HepG2 (cell line): Measurements from ENCODE around the gene ANKRD11. TPM values are rescaled to one million over a fixed set of nuclear protein-coding genes. Genes with fewer than 3 reads are reported as not detected.
A peak's percentile ranks its signal among the peaks of the same experiment; 100 is the strongest.

Source experiments
- ATAC-seq: fragments of 200-7000 bp; cut with Tn5 transposase; 3 replicates; pipeline ENCODE4 v1.9.1; 2020; ENCODE audit warnings: mild to moderate bottlenecking, moderate library complexity
- BruUV-seq: library from RNA; stranded (reverse); fragments of 400-500 nt; replicated peaks from 2 replicates; lab custom pipeline; 2021; lab: Mats Ljungman, UMichigan
- CTCF ChIA-PET: fragments of 300-600 bp; formaldehyde crosslinking; extraction: SDS; loops from one replicate; lab custom pipeline; 2021; ENCODE audit warnings: low total read pairs, inconsistent platforms, low intra/inter-chr PET ratio; lab: Yijun Ruan, JAX
- POLR2A ChIA-PET: fragments of 350-600 bp; sonication (Branson Sonifier 250); formaldehyde crosslinking; loops from one replicate; lab custom pipeline; 2020; ENCODE audit warnings: antibody characterized with exemption, inconsistent platforms; lab: Yijun Ruan, JAX
- DNase-seq: peaks from one replicate; pipeline ENCODE4 v3.0.0-alpha.2; 2015; ENCODE audit warnings: low spot score
- FAIRE-seq: peaks from 3 replicates; lab custom pipeline; 2011; peaks lifted over from hg19 to GRCh38; lab: Jason Lieb, UNC
- H2AFZ ChIP-seq: one replicate; pipeline ENCODE4 v1.6.1; 2011; ENCODE audit warnings: low read length, inconsistent platforms
- H3K27ac ChIP-seq: fragments of 300-600 bp; 3 replicates; pipeline ENCODE4 v1.8.0; 2011; ENCODE audit warnings: mixed run types, mild to moderate bottlenecking, mixed read lengths, low read length, inconsistent platforms; ENCODE audit not compliant: insufficient read depth; ENCODE audit errors: extremely low read length
- H3K27me3 ChIP-seq, 2 experiments: fragments of 200-600 bp in 1 of 2; 2 replicates in 1 of 2; 3 replicates in 1 of 2; pipeline versions ENCODE4 v1.6.0 to v1.8.0; 2011; ENCODE audit warnings: low read length in 2 of 2, mild to moderate bottlenecking in 2 of 2, moderate library complexity in 2 of 2, inconsistent platforms in 1 of 2; ENCODE audit not compliant: insufficient read depth in 2 of 2, control insufficient read depth in 1 of 2
- H3K36me3 ChIP-seq, 2 experiments: fragments of 200-600 bp in 1 of 2; replicated peaks in 1 of 2; 2 replicates in 1 of 2; 3 replicates in 1 of 2; pipeline versions ENCODE4 v1.5.1 to v1.8.0; 2011; ENCODE audit warnings: low read length in 2 of 2, inconsistent platforms in 1 of 2; ENCODE audit not compliant: insufficient read depth in 2 of 2, control insufficient read depth in 1 of 2
- H3K4me1 ChIP-seq: 2 replicates; pipeline ENCODE4 v1.5.1; 2012; ENCODE audit warnings: low read length, inconsistent platforms; ENCODE audit not compliant: insufficient read depth
- H3K4me2 ChIP-seq: 2 replicates; pipeline ENCODE4 v1.6.0; 2011; ENCODE audit warnings: low read depth, low read length, inconsistent platforms
- H3K4me3 ChIP-seq, 3 experiments: fragments of 200-600 bp in 1 of 3; sonication (generic), shearing (Covaris generic) in 1 of 3; replicated peaks in 1 of 3; 2 replicates each; pipeline ENCODE4 v1.5.1; 2011 to 2016; ENCODE audit warnings: low read length in 3 of 3, inconsistent platforms in 2 of 3, low read depth in 2 of 3, mild to moderate bottlenecking in 2 of 3, control low read depth in 1 of 3, mixed read lengths in 1 of 3; ENCODE audit not compliant: insufficient read depth in 1 of 3
- H3K79me2 ChIP-seq: one replicate; pipeline ENCODE4 v1.6.1; 2011; ENCODE audit warnings: low read length, inconsistent platforms; ENCODE audit not compliant: insufficient read depth
- H3K9ac ChIP-seq: 2 replicates; pipeline ENCODE4 v1.6.0; 2011; ENCODE audit warnings: mild to moderate bottlenecking, low read depth, low read length, inconsistent platforms; ENCODE audit not compliant: insufficient read depth
- H3K9me3 ChIP-seq: 2 replicates; pipeline ENCODE4 v1.5.1; 2012; ENCODE audit warnings: mild to moderate bottlenecking, low read length
- H4K20me1 ChIP-seq: 2 replicates; pipeline ENCODE4 v1.6.0; 2011; ENCODE audit warnings: inconsistent platforms, mild to moderate bottlenecking, low read length, moderate library complexity; ENCODE audit not compliant: insufficient read depth
- AGO1 ChIP-seq: fragments of 200-400 bp; formaldehyde crosslinking; IDR thresholded peaks from 2 replicates; pipeline ENCODE4 v1.6.1; 2017; ENCODE audit warnings: mild to moderate bottlenecking, low read depth, low read length, moderate library complexity; ENCODE audit not compliant: poor library complexity, severe bottlenecking
- FOXO4 ChIP-seq: sonication (generic); formaldehyde crosslinking; conservative IDR thresholded peaks from 2 replicates; pipeline ENCODE4 v1.8.1; 2023; ENCODE audit warnings: missing genetic modification reagents
- SIX1 ChIP-seq: sonication (generic); formaldehyde crosslinking; IDR thresholded peaks from 2 replicates; pipeline ENCODE4 v1.4.0; 2020; ENCODE audit warnings: missing genetic modification reagents, borderline replicate concordance
- ZFP62 ChIP-seq: sonication (generic); formaldehyde crosslinking; IDR thresholded peaks from 2 replicates; pipeline ENCODE4 v1.4.0; 2020; ENCODE audit warnings: missing genetic modification reagents
- ZNF121 ChIP-seq: sonication (generic); formaldehyde crosslinking; IDR thresholded peaks from 2 replicates; pipeline ENCODE4 v1.5.0; 2020; ENCODE audit warnings: mild to moderate bottlenecking, missing genetic modification reagents
- ZNF326 ChIP-seq: sonication (generic); formaldehyde crosslinking; IDR thresholded peaks from 2 replicates; pipeline ENCODE4 v1.4.0; 2020; ENCODE audit warnings: missing genetic modification reagents, borderline replicate concordance
- ZNF331 ChIP-seq: sonication (generic); formaldehyde crosslinking; IDR thresholded peaks from 2 replicates; pipeline ENCODE4 v1.4.0; 2020; ENCODE audit warnings: missing genetic modification reagents
- ZNF407 ChIP-seq: sonication (generic); formaldehyde crosslinking; IDR thresholded peaks from one replicate; pipeline ENCODE4 v1.5.1; 2020; ENCODE audit warnings: mild to moderate bottlenecking, missing genetic modification reagents; ENCODE audit errors: not compliant biosample characterization
- ZNF558 ChIP-seq: sonication (generic); formaldehyde crosslinking; IDR thresholded peaks from 2 replicates; pipeline ENCODE4 v1.9.0; 2022; ENCODE audit warnings: mild to moderate bottlenecking, missing genetic modification reagents, borderline replicate concordance
- ZNF629 ChIP-seq: sonication (generic); formaldehyde crosslinking; conservative IDR thresholded peaks from 2 replicates; pipeline ENCODE4 v1.5.0; 2020; ENCODE audit warnings: missing genetic modification reagents
- WGBS: methylation state at CpG from one replicate; pipeline ENCODE4 v1.1.6; 2017; ENCODE audit warnings: low lambda C conversion rate; 5-methylcytosine and 5-hydroxymethylcytosine counted together
- in situ Hi-C: cut with HindIII; loops from 2 replicates; pipeline ENCODE4 v1.10.0; 2017; ENCODE audit warnings: low pct_unique_long_range_greater_than_20kb; ENCODE audit not compliant: extremely low pct_ligation_motif_present
- intact Hi-C: fragments of 100-400 bp; cut with micrococcal nuclease; formaldehyde crosslinking; loops from one replicate; pipeline ENCODE4 v1.10.0; 2022; ENCODE audit not compliant: unreplicated experiment
- polyA plus RNA-seq, 8 experiments: library from polyadenylated mRNA; depleted of rRNA in 3 of 8; stranded (reverse) in 7 of 8; unstranded in 1 of 8; fragments of >200 nt; fragmentation: Illumina TruSeq in 4 of 8; extraction: Trizol in 4 of 8; gene quantifications; 2 replicates each; pipeline versions ENCODE4 v1.2.1 to v1.2.3, GENCODE V29; 2011 to 2016; ENCODE audit warnings: low read depth in 4 of 8, missing spikeins in 1 of 8, mixed read lengths in 1 of 8; ENCODE audit not compliant: insufficient read depth in 1 of 8
- total RNA-seq, 5 experiments: library from RNA; depleted of rRNA; stranded (reverse); fragments of >200 nt; fragmentation: Illumina TruSeq; extraction: Trizol; gene quantifications; 2 replicates each; pipeline ENCODE4 v1.2.3, GENCODE V29; 2016; ENCODE audit warnings: low read depth in 1 of 5

Gene ANKRD11
- total and polyA plus RNA-seq, 2 of the 13 experiments (the other 11 are each of a cell fraction or from before 2014, with no cell fraction given), result 21.4 to 38.4 TPM

DNA sequence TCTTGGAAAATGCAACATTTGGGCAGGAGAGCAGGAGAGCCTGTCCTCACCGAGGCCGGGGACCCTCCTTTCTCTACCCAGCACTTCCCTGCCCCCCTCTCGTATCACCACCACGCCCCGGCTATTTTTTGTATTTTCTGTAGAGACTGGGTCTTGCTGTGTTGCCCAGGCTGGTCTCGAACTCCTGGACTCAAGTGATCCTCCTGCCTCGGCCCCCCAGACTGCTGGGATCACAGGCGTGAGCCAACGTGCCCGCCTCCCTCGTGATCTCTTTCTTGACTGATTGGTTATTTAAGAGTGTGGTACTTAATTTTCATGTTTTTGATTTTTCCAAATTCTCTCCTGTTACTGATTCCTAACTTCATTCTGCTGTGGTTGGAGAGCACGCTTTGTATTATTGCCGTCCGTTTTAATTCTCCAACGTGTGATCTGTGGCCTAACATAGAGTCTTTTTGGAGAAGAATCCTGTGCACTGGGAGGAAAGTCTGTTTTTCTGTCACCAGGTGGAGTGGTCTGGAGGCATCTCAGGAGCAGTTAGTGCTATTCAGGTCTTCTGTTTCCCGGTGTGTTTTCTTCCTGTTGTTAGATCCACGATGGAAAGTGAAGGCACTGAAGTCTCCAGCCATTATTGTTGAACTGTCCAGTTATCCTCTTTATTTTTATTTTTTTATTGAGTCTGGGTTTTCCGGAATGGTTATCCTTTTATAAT, 232.4 kb downstream of the ANKRD11 start:
- Histone ChIP-seq H3K79me2 (peaks cover 10% of the 10 kb centered on the region), H3K4me2 (no peak overlapping the region), H3K36me3 (no peaks in the 10 kb centered on the region), H2AFZ (no peak overlapping the region), H3K9ac (no peak overlapping the region), H4K20me1 (no peaks in the 10 kb centered on the region), H3K4me3 (no peak overlapping the region), H3K27me3 (no peaks in the 10 kb centered on the region), H3K4me1 (peaks cover 25% of the 10 kb centered on the region), H3K27ac (no peak overlapping the region), H3K9me3 (no peaks in the 10 kb centered on the region)
- CTCF ChIA-PET, result no interaction called here
- in situ Hi-C loops, result no loop called here
- DNase-seq (no peak), FAIRE-seq (no peak), ATAC-seq (no peak)
- no TSS peak for BruUV-seq
- intact Hi-C loops, result no loop called here
- POLR2A ChIA-PET, result no interaction called here
- WGBS, result 88% methylated on average over 18 of the region's 18 CpGs
- TF ChIP-seq ZNF558 (CRISPR knock-in tag) (no peak), ZNF121 (CRISPR knock-in tag) (0 out of 2 replicates have a peak, but pooled peaks have one; percentile 20), ZNF326 (CRISPR knock-in tag) (no peak), ZNF629 (CRISPR knock-in tag) (no peak), ZFP62 (CRISPR knock-in tag) (no peak), FOXO4 (0 out of 2 replicates have a peak, but pooled peaks have one; percentile 78), AGO1 (no peak), ZNF407 (CRISPR knock-in tag) (no peak), ZNF331 (CRISPR knock-in tag) (no peak), SIX1 (CRISPR knock-in tag) (no peak)
